Fibroblast of lung (primary cell): ENCODE data around the gene KCNK5. TPM values are rescaled to one million over a fixed set of nuclear protein-coding genes. Genes with fewer than 3 reads are reported as not detected.

Experiments
- DNase-seq, 2 donors: peaks; one replicate each; pipeline versions ENCODE4 v3.0.0 to v3.0.0-alpha.2; 2010; ENCODE audit warnings: low read depth in 2 of 2
- H2AFZ ChIP-seq: 2 replicates; pipeline ENCODE4 v1.5.1; 2012; ENCODE audit warnings: low read length, control low read depth, inconsistent platforms
- H3K27ac ChIP-seq: 2 replicates; pipeline ENCODE4 v1.5.1; 2011; ENCODE audit warnings: low read length, control low read depth; ENCODE audit not compliant: insufficient read depth
- H3K27me3 ChIP-seq: 2 replicates; pipeline ENCODE4 v1.5.1; 2011; ENCODE audit warnings: mild to moderate bottlenecking, low read length; ENCODE audit not compliant: control insufficient read depth, insufficient read depth
- H3K36me3 ChIP-seq: 2 replicates; pipeline ENCODE4 v1.5.1; 2011; ENCODE audit warnings: low read length; ENCODE audit not compliant: control insufficient read depth, insufficient read depth
- H3K4me1 ChIP-seq: 2 replicates; pipeline ENCODE4 v1.5.1; 2011; ENCODE audit warnings: low read length; ENCODE audit not compliant: control insufficient read depth, insufficient read depth; ENCODE audit errors: extremely low read depth
- H3K4me2 ChIP-seq: 2 replicates; pipeline ENCODE4 v1.5.1; 2011; ENCODE audit warnings: low read length, control low read depth; ENCODE audit not compliant: insufficient read depth; ENCODE audit errors: extremely low read depth
- H3K4me3 ChIP-seq, 4 experiments: fragments of 200-600 bp in 1 of 4; sonication (generic) in 1 of 4; replicated peaks in 1 of 4; 2 replicates each; pipeline ENCODE4 v1.5.1; 2011 to 2016; ENCODE audit warnings: low read length in 4 of 4, low read depth in 3 of 4, mild to moderate bottlenecking in 3 of 4, control low read depth in 2 of 4, inconsistent platforms in 1 of 4, mixed read lengths in 1 of 4; ENCODE audit not compliant: insufficient read depth in 1 of 4; ENCODE audit errors: control extremely low read depth in 1 of 4
- H3K79me2 ChIP-seq: 2 replicates; pipeline ENCODE4 v1.5.1; 2012; ENCODE audit warnings: mild to moderate bottlenecking, low read length, inconsistent platforms; ENCODE audit not compliant: control insufficient read depth, insufficient read depth
- H3K9ac ChIP-seq: 2 replicates; pipeline ENCODE4 v1.5.1; 2011; ENCODE audit warnings: mild to moderate bottlenecking, low read length, control low read depth; ENCODE audit not compliant: insufficient read depth
- H3K9me3 ChIP-seq: 2 replicates; pipeline ENCODE4 v1.5.1; 2012; ENCODE audit warnings: low read depth, low read length; ENCODE audit not compliant: control insufficient read depth, insufficient read depth
- H4K20me1 ChIP-seq: 2 replicates; pipeline ENCODE4 v1.5.1; 2011; ENCODE audit warnings: low read length; ENCODE audit not compliant: control insufficient read depth, insufficient read depth; ENCODE audit errors: extremely low read depth
- CTCF ChIP-seq, 2 donors: IDR thresholded peaks in 1 of 2; conservative IDR thresholded peaks in 1 of 2; 1 replicate in 1 of 2; 2 replicates in 1 of 2; pipeline ENCODE4 v1.5.1; 2011 to 2012; ENCODE audit warnings: low read length in 2 of 2, control low read depth in 1 of 2, inconsistent platforms in 1 of 2, low read depth in 1 of 2, mild to moderate bottlenecking in 1 of 2
- EZH2 ChIP-seq: IDR thresholded peaks from 2 replicates; pipeline ENCODE4 v1.5.1; 2012; ENCODE audit warnings: low read length, control low read depth, mild to moderate bottlenecking; ENCODE audit errors: missing control alignments
- polyA plus RNA-seq, 2 donors: library from polyadenylated mRNA; depleted of rRNA in 1 of 2; stranded (reverse) in 1 of 2; unstranded in 1 of 2; fragments of >200 nt; gene quantifications; 2 replicates each; pipeline ENCODE4 v1.2.1, GENCODE V29; 2011 to 2012; ENCODE audit warnings: missing spikeins in 1 of 2
- total RNA-seq: library from RNA; depleted of rRNA; stranded (reverse); fragments of >200 nt; gene quantifications from 2 replicates; pipeline ENCODE4 v1.2.1, GENCODE V29; 2014

Gene KCNK5
- total and polyA plus RNA-seq, 2 donors (not counting 1 experiment from before 2014, with no cell fraction given) = under 0.01 to 0.02 TPM

GRCh38 chr6:39197922-39198500 is 31.3 kb downstream of the KCNK5 start:
- Histone ChIP-seq H4K20me1 (no peaks in the 10 kb centered on the region), H2AFZ (no peak overlapping the region), H3K27ac (no peak overlapping the region), H3K4me1 (no peaks in the 10 kb centered on the region), H3K9ac (no peak overlapping the region), H3K36me3 (no peaks in the 10 kb centered on the region), H3K4me3 (no peak overlapping the region), H3K4me2 (no peak overlapping the region), H3K79me2 (no peaks in the 10 kb centered on the region), H3K9me3 (no peaks in the 10 kb centered on the region), H3K27me3 (no peaks in the 10 kb centered on the region)
- no peak for TF ChIP-seq CTCF (conservative IDR thresholded peaks at IDR 0.05 in 1 of 2, IDR thresholded peaks at IDR 0.05 in 1 of 2; ENCODE audit: low read depth in 1 of 2, low read length in 2 of 2)
- TF ChIP-seq EZH2 = no peak
- DNase-seq = no peak

GRCh38 chr6:39197521-39197920 is 31.8 kb downstream of the KCNK5 start:
- no peak for DNase-seq
- H3K79me2 ChIP-seq = no peaks in the 10 kb centered on the region
- H2AFZ ChIP-seq = no peak overlapping the region
- H3K27me3 ChIP-seq = no peaks in the 10 kb centered on the region
- TF ChIP-seq CTCF (conservative IDR thresholded peaks at IDR 0.05 in 1 of 2, IDR thresholded peaks at IDR 0.05 in 1 of 2; ENCODE audit: low read depth in 1 of 2, low read length in 2 of 2) (no peak), EZH2 (no peak)
- H4K20me1 ChIP-seq = no peaks in the 10 kb centered on the region
- H3K4me3 ChIP-seq = no peak overlapping the region
- no peak overlapping the region for H3K9ac ChIP-seq
- H3K36me3 ChIP-seq = no peaks in the 10 kb centered on the region
- H3K9me3 ChIP-seq = no peaks in the 10 kb centered on the region
- H3K4me1 ChIP-seq = no peaks in the 10 kb centered on the region
- no peak overlapping the region for H3K27ac ChIP-seq
- no peak overlapping the region for H3K4me2 ChIP-seq

GRCh38 chr6:39196673-39197091 is 32.6 kb downstream of the KCNK5 start:
- no peaks in the 10 kb centered on the region for H3K9me3 ChIP-seq
- DNase-seq = no peak
- H2AFZ ChIP-seq = no peak overlapping the region
- TF ChIP-seq EZH2 = no peak
- no peak for TF ChIP-seq CTCF (conservative IDR thresholded peaks at IDR 0.05 in 1 of 2, IDR thresholded peaks at IDR 0.05 in 1 of 2; ENCODE audit: low read depth in 1 of 2, low read length in 2 of 2)
- no peak overlapping the region for H3K27ac ChIP-seq
- no peak overlapping the region for H3K4me2 ChIP-seq
- H3K4me3 ChIP-seq = no peak overlapping the region
- no peak overlapping the region for H3K9ac ChIP-seq
- H4K20me1 ChIP-seq = no peaks in the 10 kb centered on the region
- no peaks in the 10 kb centered on the region for H3K36me3 ChIP-seq
- no peaks in the 10 kb centered on the region for H3K79me2 ChIP-seq
- H3K27me3 ChIP-seq = no peaks in the 10 kb centered on the region
- no peaks in the 10 kb centered on the region for H3K4me1 ChIP-seq
